ENCODE data around the gene TM4SF5.
"Not testable (repeated sequence)": the region's sequence is repeated elsewhere in the genome, so short reads cannot be mapped to it uniquely, and the experiment has no call there.

Gene TM4SF5

GRCh38 chr17:4789951-4790704, 18.4 kb downstream of the TM4SF5 start:
- DNase-seq (ENCODE audit: low read depth) = peak; percentile 97

- DNase-seq (ENCODE audit: low read depth) = no peak
Measured at GRCh38 chr17:4790705-4791088, 19.0 kb downstream of the TM4SF5 start.

DNA sequence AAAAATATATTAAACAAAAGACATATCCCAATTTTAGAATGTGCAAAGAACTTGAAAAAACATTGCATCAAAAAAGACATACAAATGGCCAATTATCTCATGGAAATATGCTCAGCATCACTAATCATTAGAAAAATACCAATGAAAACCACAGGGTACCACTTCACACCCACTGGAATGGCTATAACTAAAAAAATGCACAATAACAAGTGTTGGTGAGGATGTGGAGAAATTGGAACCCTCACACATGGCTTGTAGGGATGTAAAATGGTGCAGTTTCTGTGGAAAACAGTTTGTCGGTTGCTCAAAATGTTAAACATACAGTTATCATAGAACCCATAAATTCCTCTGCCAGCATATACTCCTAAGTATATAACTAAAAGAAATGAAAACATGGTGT, 23.5 kb downstream of the TM4SF5 start:
- DNase-seq (ENCODE audit: low read depth) = no peak

DNA sequence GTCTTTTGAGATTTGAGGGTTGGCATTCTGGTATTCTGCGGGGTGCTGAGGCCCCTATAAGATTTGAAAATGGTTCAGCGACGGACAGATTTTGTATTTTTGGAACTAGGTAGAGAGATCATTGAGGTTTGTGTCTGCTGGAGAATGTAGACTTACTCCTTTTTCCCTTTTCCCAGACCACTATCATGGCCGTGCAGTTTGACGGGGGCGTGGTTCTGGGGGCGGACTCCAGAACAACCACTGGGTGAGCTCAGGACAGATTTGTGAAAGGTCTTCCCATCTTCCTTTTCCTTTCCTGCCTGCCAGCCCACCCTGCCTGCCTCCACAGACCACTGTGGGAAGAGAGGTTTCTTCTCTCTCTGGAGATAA, 24.9 kb downstream of the TM4SF5 start:
- DNase-seq (ENCODE audit: low read depth) = peak; percentile 70

DNA sequence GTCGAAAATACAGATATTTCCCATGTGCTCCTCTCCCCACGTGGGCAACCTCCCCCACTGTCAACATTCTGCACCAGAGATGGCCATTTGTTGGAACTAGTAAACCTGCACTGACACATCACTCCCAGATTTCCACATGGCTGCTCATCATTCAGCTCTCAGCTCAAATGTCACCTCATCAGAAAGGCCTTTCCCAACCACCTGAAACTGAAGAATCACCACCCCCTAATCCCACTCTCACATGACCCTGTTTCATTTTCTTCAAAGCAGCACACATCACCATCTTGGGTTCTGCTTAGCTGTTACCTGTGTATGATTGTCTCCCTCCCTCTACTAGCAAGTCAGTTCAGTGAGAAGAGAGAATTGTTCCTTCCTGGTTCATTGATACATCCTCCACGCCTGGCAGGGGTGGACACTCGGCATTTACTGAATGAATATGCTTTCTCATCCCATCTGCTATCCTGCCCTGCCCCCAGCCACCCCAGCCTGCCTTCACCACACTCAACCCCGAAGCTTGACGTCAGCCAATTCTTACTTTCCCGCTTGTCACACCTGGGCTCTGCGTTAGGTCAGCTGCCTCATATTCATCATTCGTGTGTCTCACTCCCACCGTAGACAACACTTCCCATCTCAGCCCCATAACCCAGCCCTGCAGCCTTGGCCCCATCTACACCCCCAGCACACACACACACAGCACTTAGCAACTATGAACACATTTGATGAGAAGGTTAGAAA, 28.9 kb downstream of the TM4SF5 start:
- DNase-seq (ENCODE audit: low read depth) = no peak

DNA sequence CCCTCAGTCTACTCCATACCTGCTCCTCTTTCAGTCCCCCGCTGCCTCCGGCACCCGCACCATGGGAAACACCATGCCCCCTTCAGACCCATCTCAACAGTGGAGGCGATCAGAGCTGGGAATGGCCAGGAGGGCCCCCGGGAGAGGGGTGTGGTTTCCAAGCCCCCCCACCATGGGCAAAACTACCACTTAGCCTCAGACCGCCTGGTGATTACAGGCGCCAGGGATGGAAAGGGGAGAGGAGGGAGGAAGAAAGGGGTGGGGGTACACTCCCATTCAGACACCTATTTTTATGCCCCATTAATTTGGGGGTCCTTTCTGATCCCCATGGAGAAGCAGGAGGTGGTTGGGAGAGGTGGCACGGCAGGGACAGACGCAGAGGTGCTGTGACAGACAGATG, 30.5 kb downstream of the TM4SF5 start, which contains the start of gene C17orf114:
C17orf114 (minus strand) TSS at position 101 of the 400 bp plus-strand sequence.
- DNase-seq (ENCODE audit: low read depth) = no peak

- DNase-seq (ENCODE audit: low read depth) = peak; percentile 42
Measured at GRCh38 chr17:4806456-4806776, 34.7 kb downstream of the TM4SF5 start.

DNA sequence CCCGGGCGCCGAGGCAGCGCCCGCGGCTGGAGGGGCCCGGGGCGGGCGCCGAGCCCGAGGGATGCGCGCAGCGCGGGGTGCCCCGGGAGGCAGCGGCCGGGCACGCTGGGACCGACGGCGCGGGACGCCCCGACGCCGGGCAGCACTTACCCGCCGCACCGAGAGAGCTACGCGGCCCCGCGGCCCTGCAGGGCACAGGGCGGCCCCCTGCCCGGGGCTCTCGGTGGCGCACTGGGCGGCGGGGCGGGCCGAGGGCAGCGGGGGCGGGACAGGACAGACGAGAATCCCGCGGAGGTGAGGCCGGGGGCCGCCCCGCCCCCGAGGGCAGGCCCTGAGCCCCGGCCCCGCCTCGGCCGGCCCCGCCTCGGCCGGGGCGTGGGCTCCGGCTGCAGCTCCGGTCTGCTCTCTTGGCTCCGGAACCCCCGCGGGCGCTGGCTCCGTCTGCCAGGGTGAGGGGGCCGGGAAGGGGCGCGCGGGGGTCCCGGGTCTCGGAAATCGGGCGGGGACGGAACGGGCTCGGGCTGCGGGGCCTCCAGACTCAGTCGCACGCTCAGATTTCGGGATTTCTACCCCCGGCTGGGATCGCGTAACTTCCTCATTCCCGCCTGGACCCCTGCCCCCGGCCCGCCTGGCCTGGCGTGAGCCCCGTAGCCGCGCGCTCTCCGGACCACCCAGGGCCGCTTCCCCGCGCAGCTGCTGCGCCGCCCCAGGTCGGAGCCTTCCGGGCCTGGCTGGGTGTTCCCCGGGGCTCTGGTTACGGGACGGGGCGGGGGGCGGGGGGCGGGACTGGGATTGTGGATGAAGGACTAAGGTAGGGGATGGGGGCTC, 35.3 kb downstream of the TM4SF5 start, which contains the start of gene PLD2:
PLD2 (plus strand) TSS at position 376 of the 828 bp plus-strand sequence. CDS start 621 bp downstream, outside the sequence.
- DNase-seq (ENCODE audit: low read depth) = peak; percentile 88

GRCh38 chr17:4807605-4808377, 36.1 kb downstream of the TM4SF5 start:
- peak; percentile 28 for DNase-seq (ENCODE audit: low read depth)

GRCh38 chr17:4808378-4808767, 36.7 kb downstream of the TM4SF5 start:
- no peak for DNase-seq (ENCODE audit: low read depth)

DNA sequence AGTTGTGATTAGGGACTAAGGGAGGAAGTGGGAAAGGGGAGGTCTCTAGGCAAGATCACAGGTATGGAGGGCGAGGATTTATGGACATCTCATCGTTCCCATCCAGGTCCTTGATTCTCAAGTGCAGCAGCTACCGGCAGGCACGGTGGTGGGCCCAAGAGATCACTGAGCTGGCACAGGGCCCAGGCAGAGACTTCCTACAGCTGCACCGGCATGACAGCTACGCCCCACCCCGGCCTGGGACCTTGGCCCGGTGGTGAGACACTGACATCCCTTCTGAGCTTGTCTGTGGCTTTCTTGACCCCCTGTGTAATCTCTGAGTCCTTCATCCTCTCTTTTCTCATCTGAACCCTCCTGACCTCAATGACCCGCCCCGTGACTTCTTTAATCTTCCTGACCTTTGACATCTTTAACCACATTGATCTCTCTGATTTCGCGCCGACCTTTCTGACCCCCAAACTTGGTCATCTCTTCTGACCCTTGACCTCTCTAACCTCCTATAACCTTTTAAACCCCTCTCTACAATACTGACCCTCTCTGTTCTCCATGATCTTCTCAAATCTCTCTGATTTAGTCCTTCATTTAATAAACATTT, 39.1 kb downstream of the TM4SF5 start:
- DNase-seq (ENCODE audit: low read depth) = no peak

DNA sequence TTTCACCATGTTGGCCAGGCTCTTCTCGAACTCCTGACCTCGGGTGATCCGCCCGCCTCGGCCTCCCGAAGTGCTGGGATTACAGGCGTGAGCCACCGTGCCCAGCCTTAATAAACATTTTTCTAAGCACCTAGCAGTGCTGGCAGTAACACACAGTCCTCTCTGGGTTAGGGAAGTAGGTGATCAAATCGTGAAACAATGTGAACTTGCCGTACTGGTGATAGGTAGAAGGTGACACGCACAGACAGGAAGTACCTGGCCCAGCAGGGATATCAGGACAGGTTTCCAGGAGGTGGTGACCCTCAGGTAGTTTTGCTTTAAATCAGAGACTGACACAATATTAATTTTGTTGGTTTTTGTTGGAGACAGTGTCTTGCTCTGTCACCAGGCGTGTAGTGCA, 39.8 kb downstream of the TM4SF5 start:
- DNase-seq (ENCODE audit: low read depth) = no peak

- DNase-seq (ENCODE audit: low read depth) = no peak
Measured at GRCh38 chr17:4812690-4813089, 41.0 kb downstream of the TM4SF5 start.

GRCh38 chr17:4815043-4815675, 43.5 kb downstream of the TM4SF5 start:
- peak; percentile 24 for DNase-seq (ENCODE audit: low read depth)

- DNase-seq (ENCODE audit: low read depth) = no peak
Measured at GRCh38 chr17:4816826-4817225, 45.1 kb downstream of the TM4SF5 start.

GRCh38 chr17:4818276-4818675, 46.6 kb downstream of the TM4SF5 start:
- no peak for DNase-seq (ENCODE audit: low read depth)

GRCh38 chr17:4822835-4823234, 51.1 kb downstream of the TM4SF5 start:
- DNase-seq (ENCODE audit: low read depth) = no peak

DNA sequence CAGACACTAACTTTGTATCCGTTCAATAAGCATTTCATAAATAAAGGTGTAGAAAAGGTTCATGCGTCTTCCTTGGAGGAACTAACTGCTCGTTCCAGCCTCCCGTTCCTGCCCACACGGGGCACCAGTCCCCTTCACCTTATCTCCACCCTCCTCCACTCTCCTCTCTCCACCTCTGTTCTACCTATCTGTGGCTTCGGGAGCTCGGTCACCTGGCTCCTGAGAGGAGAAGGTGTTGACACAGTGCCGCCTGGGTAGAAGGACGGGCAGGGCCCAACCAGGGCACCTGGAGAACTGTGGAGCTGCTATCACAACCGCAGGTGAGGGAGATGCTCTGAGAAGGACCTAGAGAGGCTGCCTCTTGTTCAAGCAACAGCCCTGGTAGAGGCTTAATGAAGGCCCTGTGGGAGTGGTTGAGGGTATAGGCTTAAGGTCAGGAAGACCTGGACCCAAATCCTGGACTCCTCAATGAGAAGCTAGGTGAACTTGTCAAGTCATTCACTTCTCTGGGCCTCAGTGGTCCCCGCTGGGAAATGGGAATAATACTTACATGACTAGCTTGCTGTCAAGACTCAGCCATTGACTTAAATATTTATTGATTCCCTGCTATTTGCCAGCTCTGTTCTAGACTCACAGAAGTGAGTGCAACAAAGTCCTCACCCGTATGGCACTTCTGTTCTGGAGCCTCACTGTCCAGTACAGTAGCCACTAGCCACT, 51.8 kb downstream of the TM4SF5 start:
- DNase-seq (ENCODE audit: low read depth) = no peak

- no peak for DNase-seq (ENCODE audit: low read depth)
Measured at GRCh38 chr17:4827399-4827798, 55.7 kb downstream of the TM4SF5 start.

- not testable (repeated sequence) for DNase-seq (ENCODE audit: low read depth)
Measured at GRCh38 chr17:4832829-4833177, 61.1 kb downstream of the TM4SF5 start.
